Measurements from ENCODE around the gene ZBTB18. TPM values are rescaled to one million over a fixed set of nuclear protein-coding genes. Genes with fewer than 3 reads are reported as not detected.

The ZBTB18 gene
- total RNA-seq, 2 experiments from 2014 or later: 9.9 to 18.9 TPM

- Histone ChIP-seq H3K9me3 (ENCODE audit: low read length) (no peaks in the 10 kb centered on the region), H2AFZ (ENCODE audit: low read length) (no peak overlapping the region), H3K36me3 (ENCODE audit: insufficient read depth, low read length) (no peaks in the 10 kb centered on the region), H3K79me2 (ENCODE audit: insufficient read depth, low read depth, low read length) (no peaks in the 10 kb centered on the region), H3K4me1 (ENCODE audit: insufficient read depth, low read length, poor library complexity, severe bottlenecking) (no peaks in the 10 kb centered on the region), H3K4me3 (ENCODE audit: low read depth, low read length, poor library complexity, severe bottlenecking) (no peak overlapping the region), H3K4me2 (ENCODE audit: low read length) (no peak overlapping the region), H4K20me1 (ENCODE audit: insufficient read depth, low read length) (no peaks in the 10 kb centered on the region), H3K27ac (ENCODE audit: low read depth, low read length, poor library complexity, severe bottlenecking) (no peak overlapping the region), H3K9me2 (ENCODE audit: insufficient read depth, low read length) (no peaks in the 10 kb centered on the region)
- DNase-seq (ENCODE audit: low spot score): no peak
- TF ChIP-seq EZH2phosphoT487 (IDR thresholded peaks at IDR 0.05; ENCODE audit: borderline replicate concordance, low read depth, low read length) (no peak), CTCF (conservative IDR thresholded peaks at IDR 0.05; ENCODE audit: low read length) (no peak)
- POLR2A ChIA-PET: no interaction called here
- BruUV-seq (replicated peaks): no TSS peak
- intact Hi-C loops (cut with micrococcal nuclease; ENCODE audit: unreplicated experiment): no loop called here
- CTCF ChIA-PET (ENCODE audit: unreplicated experiment): no interaction called here
These were observed 48.3 kb downstream of the ZBTB18 start for GRCh38 chr1:244099258-244099930.

- Histone ChIP-seq H3K9me3 (ENCODE audit: low read length) (no peaks in the 10 kb centered on the region), H2AFZ (ENCODE audit: low read length) (no peak overlapping the region), H3K4me2 (ENCODE audit: low read length) (no peak overlapping the region), H3K4me1 (ENCODE audit: insufficient read depth, low read length, poor library complexity, severe bottlenecking) (no peaks in the 10 kb centered on the region), H3K36me3 (ENCODE audit: insufficient read depth, low read length) (no peaks in the 10 kb centered on the region), H3K79me2 (ENCODE audit: insufficient read depth, low read depth, low read length) (no peaks in the 10 kb centered on the region), H3K27ac (ENCODE audit: low read depth, low read length, poor library complexity, severe bottlenecking) (no peak overlapping the region), H3K4me3 (ENCODE audit: low read depth, low read length, poor library complexity, severe bottlenecking) (no peak overlapping the region), H3K9me2 (ENCODE audit: insufficient read depth, low read length) (no peaks in the 10 kb centered on the region), H4K20me1 (ENCODE audit: insufficient read depth, low read length) (no peaks in the 10 kb centered on the region)
- BruUV-seq (replicated peaks): no TSS peak
- intact Hi-C loops (cut with micrococcal nuclease; ENCODE audit: unreplicated experiment): no loop called here
- no peak for DNase-seq (ENCODE audit: low spot score)
- TF ChIP-seq EZH2phosphoT487 (IDR thresholded peaks at IDR 0.05; ENCODE audit: borderline replicate concordance, low read depth, low read length): no peak
- no peak for TF ChIP-seq CTCF (conservative IDR thresholded peaks at IDR 0.05; ENCODE audit: low read length)
- ChIA-PET CTCF (ENCODE audit: unreplicated experiment) (no interaction called here), POLR2A (no interaction called here)
These were observed 49.2 kb downstream of the ZBTB18 start for GRCh38 chr1:244100276-244100675.

- no peaks in the 10 kb centered on the region for H3K9me2 ChIP-seq (ENCODE audit: insufficient read depth, low read length)
- BruUV-seq (replicated peaks): no TSS peak
- intact Hi-C loops (cut with micrococcal nuclease; ENCODE audit: unreplicated experiment): no loop called here
- CTCF ChIA-PET (ENCODE audit: unreplicated experiment): no interaction called here
- H3K4me1 ChIP-seq (ENCODE audit: insufficient read depth, low read length, poor library complexity, severe bottlenecking): no peaks in the 10 kb centered on the region
- no peak overlapping the region for H3K4me3 ChIP-seq (ENCODE audit: low read depth, low read length, poor library complexity, severe bottlenecking)
- no peaks in the 10 kb centered on the region for H3K36me3 ChIP-seq (ENCODE audit: insufficient read depth, low read length)
- no peak overlapping the region for H2AFZ ChIP-seq (ENCODE audit: low read length)
- no peaks in the 10 kb centered on the region for H3K9me3 ChIP-seq (ENCODE audit: low read length)
- no peak overlapping the region for H3K4me2 ChIP-seq (ENCODE audit: low read length)
- H3K27ac ChIP-seq (ENCODE audit: low read depth, low read length, poor library complexity, severe bottlenecking): no peak overlapping the region
- POLR2A ChIA-PET: no interaction called here
- H4K20me1 ChIP-seq (ENCODE audit: insufficient read depth, low read length): no peaks in the 10 kb centered on the region
- no peak for TF ChIP-seq CTCF (conservative IDR thresholded peaks at IDR 0.05; ENCODE audit: low read length)
- no peak for TF ChIP-seq EZH2phosphoT487 (IDR thresholded peaks at IDR 0.05; ENCODE audit: borderline replicate concordance, low read depth, low read length)
- no peaks in the 10 kb centered on the region for H3K79me2 ChIP-seq (ENCODE audit: insufficient read depth, low read depth, low read length)
- DNase-seq (ENCODE audit: low spot score): no peak
These were observed 49.8 kb downstream of the ZBTB18 start for GRCh38 chr1:244100704-244101453.
